Measurements from ENCODE around the gene PTPN9.
A peak's percentile ranks its signal among the peaks of the same experiment; 100 is the strongest.
"Not testable (repeated sequence)": the region's sequence is repeated elsewhere in the genome, so short reads cannot be mapped to it uniquely, and the experiment has no call there.

The PTPN9 gene

DNA sequence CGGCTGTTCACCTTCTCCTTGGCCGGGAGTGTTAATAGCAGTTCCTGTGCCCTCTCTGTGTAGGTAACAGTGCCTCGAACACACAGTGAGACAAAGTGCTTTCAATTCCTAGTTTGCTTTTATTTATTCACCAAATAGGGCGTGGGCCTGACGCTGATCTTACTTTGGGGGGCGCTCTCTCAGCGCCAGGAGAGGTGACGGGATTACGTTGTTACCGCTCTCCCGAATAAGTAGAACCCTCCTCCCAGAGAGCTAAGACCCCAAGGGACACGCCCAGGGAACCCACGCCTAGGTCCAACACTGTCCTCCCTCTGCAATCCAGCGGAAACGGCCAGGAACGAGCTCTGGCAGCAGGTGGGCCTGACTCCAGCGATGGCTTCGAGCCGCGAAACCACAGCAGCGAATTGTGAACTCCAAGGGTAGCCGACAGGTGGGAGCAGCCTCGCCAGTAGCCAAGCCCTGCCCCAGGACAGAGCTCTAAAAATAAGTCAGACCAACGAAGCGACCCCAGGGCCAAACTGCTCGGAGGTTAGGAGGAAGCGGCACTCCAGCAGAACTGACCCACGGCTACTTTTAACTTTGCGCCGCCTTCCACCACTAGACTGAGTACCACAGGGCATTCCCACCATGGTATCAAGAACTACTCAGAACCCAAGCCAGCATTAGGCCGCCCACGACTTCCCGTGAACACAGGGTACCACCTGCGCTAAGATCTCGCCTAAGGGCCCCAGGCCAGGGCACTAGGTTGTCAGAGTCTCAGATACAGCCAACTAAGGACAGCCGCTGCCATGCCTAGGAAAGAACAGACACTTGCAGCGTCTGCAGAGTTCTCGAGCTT is 126.0 kb downstream of the PTPN9 start:
- DNase-seq (ENCODE audit: low read depth): peak; percentile 48

DNA sequence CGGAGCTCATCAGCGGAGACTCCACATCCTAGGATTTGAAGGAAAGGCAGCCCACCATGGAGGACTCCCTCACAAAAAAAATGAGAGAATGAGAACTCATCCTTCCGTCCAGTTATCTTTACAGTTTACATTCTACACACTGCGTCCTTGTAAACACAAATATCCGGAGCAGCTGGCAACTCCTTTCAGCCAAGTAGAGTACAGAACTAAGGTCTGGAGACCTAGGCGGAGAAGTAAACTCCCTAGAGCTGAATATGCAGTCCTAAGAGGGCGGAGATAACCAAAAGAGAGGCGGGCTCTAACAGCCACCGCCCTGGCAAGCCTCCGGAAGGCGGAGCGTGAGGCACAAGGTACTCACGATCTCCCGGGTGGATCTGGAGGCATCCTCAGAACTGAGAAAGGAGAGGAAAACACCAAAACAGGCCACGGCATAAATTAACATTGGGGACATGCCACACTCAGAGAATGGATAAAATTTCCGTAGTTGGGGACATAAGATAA is 126.7 kb downstream of the PTPN9 start:
- DNase-seq (ENCODE audit: low read depth): peak; percentile 55

DNA sequence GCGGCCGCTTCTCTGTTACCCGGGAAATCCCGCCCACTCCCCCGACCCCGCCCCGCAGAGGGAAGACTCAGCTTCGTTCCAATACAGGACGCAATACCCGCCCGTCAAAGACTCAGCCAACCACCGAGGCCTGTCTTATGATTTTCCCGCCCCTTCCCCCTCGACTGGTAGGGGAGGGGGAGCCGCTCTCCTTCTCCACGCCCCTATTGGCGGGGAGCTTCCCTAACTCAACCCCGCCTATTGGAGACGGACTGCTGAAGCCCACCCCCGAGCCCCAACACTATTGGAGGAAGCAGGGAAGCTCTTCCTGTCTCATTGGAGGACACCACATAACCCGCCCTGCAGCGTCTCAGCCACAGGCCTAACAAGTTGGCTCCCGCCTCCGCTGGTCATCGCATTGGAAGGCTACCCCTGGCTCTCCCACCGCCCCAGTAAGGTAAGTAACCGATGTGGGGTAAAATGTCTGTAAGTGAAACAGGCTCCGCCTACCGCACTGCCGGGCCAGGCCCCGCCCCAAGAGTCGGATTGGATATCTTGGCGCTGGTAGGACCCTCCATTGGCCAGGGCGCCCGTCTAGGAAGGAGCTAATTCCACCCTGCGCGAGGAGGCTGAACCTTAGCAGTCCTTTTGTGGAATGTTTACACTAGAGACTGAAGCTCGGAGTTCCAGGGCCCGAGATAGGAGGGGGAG is 127.3 kb downstream of the PTPN9 start, which contains the start of gene SIN3A:
Gene SIN3A, minus strand, starts transcription at position 17 of the 690 bp plus-strand sequence. CDS start 21,315 bp downstream, outside the sequence.
- peak; percentile 98 for DNase-seq (ENCODE audit: low read depth)

DNA sequence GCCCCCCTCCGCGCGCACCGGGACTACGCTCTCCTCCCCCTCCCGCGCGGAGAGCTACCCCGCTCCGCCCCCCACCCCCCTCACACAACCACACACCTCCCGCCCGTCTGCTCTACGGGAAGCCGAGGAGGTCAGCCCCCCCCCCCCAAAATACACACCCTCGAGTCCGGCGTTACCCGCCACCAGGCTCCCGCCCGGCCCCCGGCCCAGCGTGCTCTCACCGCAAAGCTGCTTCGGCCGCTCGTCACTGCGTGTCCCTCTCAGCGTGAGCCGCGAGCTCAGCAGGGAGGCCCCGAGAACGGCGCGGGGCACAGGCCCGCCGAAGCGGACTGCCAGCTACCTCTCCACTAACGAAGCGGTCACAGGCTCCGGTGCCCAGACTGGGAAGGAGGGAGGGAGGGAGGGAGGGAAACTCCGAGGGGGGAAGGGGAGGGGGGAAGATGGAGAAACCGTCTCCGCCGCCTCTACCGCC is 127.9 kb downstream of the PTPN9 start:
- no peak for DNase-seq (ENCODE audit: low read depth)

DNA sequence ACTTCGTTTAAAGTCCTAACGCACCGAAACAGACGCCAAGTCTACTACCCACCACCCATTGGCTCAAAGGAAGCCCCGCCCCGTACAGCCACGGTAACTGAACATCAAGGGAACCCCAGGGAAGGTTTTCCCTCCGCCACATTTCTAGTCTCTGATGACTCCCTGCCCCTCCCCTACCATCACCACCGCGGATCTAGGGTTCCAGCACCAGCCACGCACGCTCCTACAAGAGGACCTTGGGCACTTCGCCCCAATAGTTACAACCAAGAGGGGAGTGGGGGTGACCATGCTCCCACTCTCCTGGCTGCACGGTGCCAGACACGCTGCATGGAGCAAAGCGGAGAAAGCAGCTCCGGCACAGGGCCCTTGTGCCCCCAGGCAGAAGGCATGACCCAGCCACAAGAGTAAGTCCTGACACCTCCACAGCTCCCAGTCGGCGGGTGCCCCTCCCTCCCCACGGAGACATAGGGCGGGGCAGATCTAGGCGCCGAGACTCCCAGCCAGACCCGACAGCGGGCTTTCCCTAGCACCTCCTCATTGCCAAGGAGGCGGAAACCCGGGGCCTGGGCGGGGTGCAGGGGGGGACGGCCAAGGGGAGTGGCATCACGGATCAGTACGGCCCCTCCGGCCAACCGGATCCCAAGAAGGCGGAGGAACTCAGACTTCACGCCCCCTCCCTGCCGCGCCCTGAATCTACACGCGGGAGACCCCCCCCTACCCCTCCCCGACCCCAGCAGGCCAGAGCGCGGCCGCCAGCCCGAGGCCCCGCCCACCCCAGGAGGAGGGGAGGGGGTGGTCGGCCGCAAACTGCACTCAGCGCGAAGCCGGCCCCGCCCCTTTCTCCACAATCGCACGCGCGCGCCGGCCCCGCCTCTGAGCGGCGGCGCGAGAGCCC is 128.6 kb downstream of the PTPN9 start:
- peak; percentile 94 for DNase-seq (ENCODE audit: low read depth)

DNA sequence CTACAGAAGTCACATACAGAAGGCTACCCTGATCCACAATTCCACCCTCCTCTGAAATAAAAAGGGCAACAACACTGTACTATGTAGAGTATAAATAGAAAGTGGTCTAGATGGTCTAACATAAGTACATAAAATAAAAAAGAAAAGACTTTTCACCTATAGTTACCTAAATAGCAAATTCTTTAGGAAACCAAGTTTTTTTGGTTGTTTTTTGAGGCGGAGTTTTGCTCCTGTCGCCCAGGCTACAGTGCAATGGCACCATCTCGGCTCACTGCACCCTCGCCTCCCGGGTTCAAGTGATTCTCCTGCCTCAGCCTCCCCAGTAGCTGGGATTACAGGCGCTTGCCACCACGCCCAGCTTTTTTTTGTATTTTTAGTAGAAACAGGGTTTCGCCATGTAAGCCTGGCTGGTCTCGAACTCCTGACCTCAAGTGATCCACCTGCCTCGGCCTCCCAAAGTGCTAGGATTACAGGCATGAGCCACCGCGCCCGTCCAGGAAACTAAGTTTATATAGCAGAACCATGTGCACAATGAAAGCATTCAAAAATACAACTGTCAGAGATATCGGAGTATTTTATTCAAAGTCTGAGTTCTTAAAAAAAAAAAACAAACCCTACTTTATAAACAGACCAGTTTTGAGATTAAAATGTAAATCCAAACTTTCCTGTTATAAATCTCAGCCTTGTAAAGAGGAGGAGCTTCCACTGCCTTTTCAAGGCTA is 129.4 kb downstream of the PTPN9 start:
- no peak for DNase-seq (ENCODE audit: low read depth)

DNA sequence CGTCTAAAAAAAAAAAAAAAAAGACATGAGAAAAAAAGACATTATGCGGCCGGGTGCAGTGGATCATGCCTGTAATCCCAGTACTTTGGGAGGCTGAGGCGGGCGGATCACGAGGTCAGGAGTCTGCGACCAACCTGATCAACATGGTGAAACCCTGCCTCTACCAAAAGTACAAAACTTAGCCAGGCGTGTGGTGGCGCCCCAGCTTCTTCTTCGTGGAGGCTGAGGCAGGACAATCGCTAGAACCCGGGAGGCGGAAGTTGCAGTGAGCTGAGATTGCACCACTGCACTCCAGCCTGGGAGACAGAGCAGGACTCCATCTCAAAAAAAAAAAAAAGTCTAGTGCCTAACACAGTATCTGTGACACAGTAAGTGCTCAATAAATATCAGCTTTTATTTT is 130.9 kb downstream of the PTPN9 start:
- DNase-seq (ENCODE audit: low read depth): not testable (repeated sequence)

DNA sequence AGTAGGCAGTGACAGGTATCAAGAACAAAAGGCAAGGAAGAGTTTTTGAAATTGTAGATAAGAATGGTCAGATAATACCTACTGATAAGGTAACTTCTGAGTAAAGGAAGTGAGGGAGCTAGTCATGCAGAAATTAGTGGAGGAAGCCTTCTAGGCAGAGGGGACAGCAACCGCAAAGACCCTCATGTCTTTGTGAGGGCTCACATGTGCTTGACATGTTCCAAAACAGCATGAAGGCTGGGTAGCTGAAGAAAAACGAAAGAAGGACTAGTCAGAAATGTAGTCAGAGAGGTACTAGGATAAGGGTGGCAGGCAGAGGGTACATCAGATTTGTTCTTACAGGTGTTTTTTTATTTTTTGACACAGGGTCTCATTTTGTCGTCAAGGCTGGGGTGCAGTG is 133.0 kb downstream of the PTPN9 start:
- no peak for DNase-seq (ENCODE audit: low read depth)

DNA sequence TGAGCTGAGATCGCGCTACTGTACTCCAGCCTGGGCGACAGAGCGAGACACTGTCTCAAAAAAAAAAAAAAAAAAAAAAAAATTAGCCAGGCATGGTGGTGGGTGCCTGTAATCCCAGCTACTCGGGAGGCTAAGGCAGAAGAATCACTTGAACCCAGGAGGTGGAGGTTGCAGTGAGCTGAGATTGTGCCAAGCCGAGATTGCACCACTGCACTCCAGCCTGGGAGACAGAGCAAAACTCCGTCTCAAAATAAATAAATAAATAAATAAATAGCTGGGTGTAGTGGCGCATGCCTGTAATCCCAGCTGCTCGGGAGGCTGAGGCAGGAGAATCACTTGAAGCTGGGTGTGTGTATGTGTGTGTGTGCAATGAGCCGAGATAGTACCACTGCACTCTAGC is 133.8 kb downstream of the PTPN9 start:
- not testable (repeated sequence) for DNase-seq (ENCODE audit: low read depth)

DNA sequence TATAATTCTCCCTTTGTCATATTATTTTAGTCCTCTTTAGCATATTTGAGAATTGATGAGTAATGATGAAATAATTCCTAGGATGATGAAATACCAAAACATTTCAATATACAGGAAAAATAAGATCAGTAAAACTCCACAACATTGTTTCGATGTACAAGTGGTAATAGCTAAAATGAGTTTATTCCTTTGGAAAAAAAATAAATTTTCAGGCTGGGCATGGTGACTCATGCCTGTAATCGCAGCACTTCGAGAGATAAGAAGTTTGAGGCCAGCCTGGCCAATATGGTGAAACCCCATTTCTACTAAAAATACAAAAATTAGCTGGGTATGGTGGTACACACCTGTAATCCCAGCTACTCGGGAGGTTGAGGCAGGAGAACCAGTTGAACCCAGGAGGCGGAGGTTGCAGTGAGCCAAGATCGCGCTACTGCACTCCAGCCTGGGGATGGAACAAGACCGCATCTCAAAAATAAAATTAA is 135.1 kb downstream of the PTPN9 start:
- not testable (repeated sequence) for DNase-seq (ENCODE audit: low read depth)

DNA sequence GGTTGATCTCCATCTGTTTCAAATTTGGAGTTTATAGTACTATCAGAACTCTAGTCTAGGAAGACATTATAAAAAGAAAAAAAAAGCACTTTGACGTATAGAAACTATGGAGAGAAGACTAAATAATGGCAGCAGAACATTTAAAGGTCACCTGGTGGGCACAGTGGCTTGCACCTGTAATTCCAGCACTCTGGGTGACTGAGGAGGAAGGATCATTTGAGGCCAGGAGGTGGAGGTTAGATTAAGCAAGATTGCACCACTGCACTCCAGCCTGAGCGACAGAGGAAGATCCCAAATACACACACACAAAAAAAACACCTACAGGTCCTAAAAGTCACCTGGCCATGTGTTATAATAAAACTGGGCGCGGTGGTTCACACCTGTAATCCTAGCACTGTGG is 141.4 kb downstream of the PTPN9 start:
- no peak for DNase-seq (ENCODE audit: low read depth)

DNA sequence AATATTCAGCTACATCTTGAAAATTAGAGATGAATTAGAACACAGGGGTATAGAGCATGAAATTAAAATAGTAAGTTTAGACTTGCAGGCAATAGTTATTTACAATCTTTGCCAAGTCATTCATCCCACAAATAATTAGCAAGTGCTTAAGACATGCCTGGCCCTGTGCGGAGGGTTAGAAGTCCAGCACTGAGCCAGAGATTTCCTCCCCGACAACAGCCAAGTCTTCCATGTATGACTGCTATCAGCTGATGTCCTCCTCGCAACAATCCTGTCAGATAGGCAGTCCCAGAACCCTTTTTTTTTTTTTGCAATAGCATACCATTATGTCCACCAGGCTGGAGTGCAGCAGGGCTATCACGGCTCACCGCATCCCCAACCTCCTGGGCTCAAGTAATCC is 142.2 kb downstream of the PTPN9 start:
- DNase-seq (ENCODE audit: low read depth): no peak

DNA sequence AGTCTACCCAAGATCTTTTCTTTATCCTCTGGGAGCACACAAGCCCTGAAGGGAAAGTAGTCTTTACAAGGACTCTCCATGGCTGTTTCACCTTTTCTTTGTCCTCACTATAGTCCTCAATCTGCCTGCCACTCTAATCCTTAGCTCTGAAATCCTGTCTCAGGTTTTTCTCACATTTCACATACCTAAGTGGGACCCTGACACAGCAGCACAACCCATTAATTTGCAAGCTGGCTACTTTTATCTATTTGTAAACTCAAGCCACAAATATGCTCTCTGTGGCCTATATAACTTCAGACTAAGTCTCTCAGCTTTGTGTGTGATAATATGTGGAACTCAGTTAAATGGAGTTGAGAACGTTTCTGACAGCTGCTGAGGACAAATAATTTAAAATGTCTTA is 147.4 kb downstream of the PTPN9 start:
- no peak for DNase-seq (ENCODE audit: low read depth)

DNA sequence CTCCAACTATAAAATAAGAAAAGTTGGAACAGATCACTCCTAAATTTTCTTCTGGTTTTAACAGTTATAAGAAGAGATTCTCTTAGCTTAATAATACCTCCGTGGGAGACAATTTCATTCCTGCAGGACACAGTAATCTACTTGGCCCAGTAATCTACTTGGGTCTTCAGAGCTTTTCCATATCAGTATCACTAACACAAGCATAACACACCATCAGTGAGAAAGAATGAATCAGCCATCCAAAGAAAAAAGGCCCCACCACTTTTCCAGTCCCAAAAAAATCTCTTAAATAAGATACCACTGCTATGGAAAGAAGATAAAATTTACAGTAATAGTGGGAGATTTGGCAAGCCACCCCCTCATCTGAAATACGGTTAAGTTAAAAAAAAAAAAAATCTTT is 147.8 kb downstream of the PTPN9 start:
- no peak for DNase-seq (ENCODE audit: low read depth)

DNA sequence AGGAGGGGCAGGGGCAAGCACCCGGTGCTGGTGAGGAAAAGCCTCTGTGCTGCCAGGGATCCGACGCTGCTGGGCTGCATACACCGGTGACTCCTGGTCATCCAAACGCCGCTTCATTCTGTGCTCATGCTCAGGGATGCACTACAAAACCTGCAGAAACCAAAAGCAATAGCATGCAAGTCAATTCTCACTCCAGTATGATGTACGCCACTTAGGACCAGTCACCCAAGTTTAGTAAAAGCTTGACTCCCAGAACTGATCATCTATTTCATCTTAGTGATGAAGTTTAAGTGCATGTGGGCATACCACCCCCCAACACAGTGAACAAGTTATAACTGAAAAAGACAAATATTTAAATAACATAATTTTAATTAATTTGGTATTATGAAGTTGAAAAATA is 148.9 kb downstream of the PTPN9 start:
- no peak for DNase-seq (ENCODE audit: low read depth)

DNA sequence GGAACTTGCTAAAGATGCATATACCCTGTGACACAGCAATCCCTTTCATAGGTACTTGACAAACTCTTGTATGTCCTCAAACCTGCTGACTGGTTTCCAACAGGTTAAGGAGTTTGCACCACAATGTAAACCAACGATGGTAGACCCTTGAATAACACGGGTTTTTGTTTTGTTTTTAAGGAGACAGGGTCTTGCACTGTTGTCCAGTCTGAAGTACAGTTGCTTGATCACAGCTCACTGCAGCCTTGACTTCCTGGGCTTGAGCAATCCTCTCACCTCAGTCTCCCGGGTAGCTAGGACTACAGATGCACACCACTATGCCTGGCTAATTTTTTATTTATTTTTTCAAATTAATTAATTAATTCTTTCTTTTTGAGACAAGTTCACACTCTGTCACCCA is 151.0 kb downstream of the PTPN9 start:
- no peak for DNase-seq (ENCODE audit: low read depth)

DNA sequence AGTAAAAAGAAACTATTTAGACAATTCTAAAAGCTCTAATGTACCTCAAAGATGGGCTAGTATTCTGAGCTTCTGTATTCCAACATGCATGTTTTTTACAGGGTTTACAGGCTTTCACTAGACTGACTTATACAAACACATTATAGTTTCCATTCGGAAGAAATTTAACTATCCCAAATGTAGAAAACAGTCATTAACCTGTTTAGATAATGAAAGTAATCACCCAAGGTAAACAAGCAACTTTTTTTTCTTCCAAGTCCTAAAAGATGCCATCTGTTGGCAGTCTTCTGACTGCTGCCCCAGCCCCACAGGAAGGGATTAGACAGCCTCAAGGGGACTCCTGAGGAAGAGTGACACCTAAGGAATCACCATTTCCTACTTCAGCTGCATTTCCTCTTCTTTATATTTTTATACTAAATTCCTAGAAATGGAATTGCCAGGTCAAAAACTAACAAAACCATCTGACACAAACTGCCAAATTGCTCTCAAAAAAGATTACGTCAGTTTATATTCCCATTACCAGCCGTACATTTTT is 153.1 kb downstream of the PTPN9 start:
- no peak for DNase-seq (ENCODE audit: low read depth)

DNA sequence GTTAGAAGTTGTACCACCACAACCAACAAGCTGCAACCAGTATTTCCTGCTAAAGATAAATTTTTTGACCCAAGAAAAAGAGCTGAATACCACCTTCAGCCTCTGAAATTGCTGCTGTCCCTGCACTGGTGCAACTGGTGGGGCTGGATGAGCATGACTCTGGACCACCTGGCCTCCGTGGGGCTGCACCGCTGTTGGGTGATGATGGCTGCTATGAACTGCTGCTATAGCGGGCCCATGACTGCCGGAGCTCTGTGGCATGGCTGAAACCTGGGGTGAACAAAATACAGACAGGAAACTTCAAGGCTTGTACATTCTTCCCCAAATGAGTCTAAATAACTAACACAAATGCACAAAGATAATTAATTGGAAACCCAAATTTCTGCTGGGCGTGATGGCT is 156.6 kb downstream of the PTPN9 start:
- no peak for DNase-seq (ENCODE audit: low read depth)

DNA sequence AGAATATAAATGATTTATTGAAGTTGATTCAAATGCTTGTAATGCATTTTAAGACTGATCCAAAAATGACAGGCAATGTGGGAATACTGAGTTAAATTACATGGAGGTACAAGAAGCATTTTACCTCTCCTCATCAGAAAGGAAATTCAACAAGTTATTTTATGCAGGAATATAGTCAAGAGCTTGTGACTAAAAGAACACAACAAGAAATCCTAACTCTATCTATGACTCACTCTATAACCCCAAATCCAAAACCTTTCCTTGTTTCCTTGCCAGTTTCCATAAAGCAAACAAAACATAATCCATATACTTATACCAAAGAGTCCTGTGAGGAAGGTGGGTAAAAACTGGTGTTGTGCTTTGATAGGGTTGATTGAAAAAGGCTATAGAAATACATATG is 158.4 kb downstream of the PTPN9 start:
- no peak for DNase-seq (ENCODE audit: low read depth)

DNA sequence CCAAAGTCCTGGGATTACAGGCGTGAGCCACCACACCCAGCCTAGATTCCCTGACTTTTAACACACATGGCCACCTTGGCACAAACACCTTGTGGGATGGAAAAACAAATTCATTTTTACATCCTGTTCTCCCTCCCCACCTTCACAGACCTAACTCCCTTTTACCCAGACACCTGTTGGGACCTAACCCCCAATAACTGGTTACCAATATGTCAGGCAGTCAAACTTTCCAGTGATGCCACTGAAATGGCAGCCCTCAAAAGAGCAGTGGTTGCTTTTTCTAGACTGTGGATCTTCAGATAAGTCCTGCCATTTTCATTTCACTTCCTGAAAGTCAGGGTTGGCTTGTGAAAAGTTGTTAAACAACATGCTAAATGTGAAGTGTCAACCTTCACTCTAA is 162.5 kb downstream of the PTPN9 start:
- DNase-seq (ENCODE audit: low read depth): no peak

Measured in stimulated activated CD8-positive, alpha-beta memory T cell treated with anti-CD3 and anti-CD28 coated beads, Interleukin-12 subunit alpha, Interleukin-12 subunit beta, amount 100 ng/mL, for 4 hours (primary cell).